HCT116 (cell line): ENCODE measurements around the gene CACNG3.

Experiments
- ATF3 ChIP-seq: IDR thresholded peaks from 2 replicates; pipeline ENCODE4 v1.6.1; 2012
- CTCF ChIP-seq, 3 experiments: fragments of 200-600 bp in 1 of 3; sonication (generic) in 1 of 3; IDR thresholded peaks in 2 of 3; conservative IDR thresholded peaks in 1 of 3; 2 replicates each; pipeline ENCODE4 v1.5.1; 2012 to 2017; ENCODE audit warnings: low read depth in 2 of 3, low read length in 2 of 3, antibody characterized with exemption in 1 of 3, borderline replicate concordance in 1 of 3, control low read depth in 1 of 3, mild to moderate bottlenecking in 1 of 3, mixed read lengths in 1 of 3, mixed run types in 1 of 3, moderate library complexity in 1 of 3; ENCODE audit not compliant: insufficient read depth in 1 of 3
- ELF1 ChIP-seq: IDR thresholded peaks from 2 replicates; pipeline ENCODE4 v1.6.1; 2012; ENCODE audit warnings: low read depth, borderline replicate concordance
- EZH2 ChIP-seq: fragments of 200-600 bp; sonication (generic); IDR thresholded peaks from 2 replicates; pipeline ENCODE4 v1.6.1; 2017; ENCODE audit warnings: antibody characterized with exemption, mixed run types
- EZH2phosphoT487 ChIP-seq: fragments of 200-600 bp; IDR thresholded peaks from 2 replicates; pipeline ENCODE4 v1.6.1; 2018; ENCODE audit warnings: antibody characterized with exemption, borderline replicate concordance
- FOSL1 ChIP-seq: IDR thresholded peaks from 2 replicates; pipeline ENCODE4 v1.6.1; 2012; ENCODE audit warnings: low read depth
- POLR2A ChIP-seq: IDR thresholded peaks from 2 replicates; pipeline ENCODE4 v1.7.0; 2011; ENCODE audit warnings: borderline replicate concordance; ENCODE audit not compliant: insufficient read depth, insufficient read length; ENCODE audit errors: extremely low read depth
- POLR2AphosphoS5 ChIP-seq: IDR thresholded peaks from 2 replicates; pipeline ENCODE4 v1.6.1; 2011; ENCODE audit warnings: mild to moderate bottlenecking, low read depth, low read length, moderate library complexity
- RAD21 ChIP-seq: IDR thresholded peaks from 2 replicates; pipeline ENCODE4 v1.6.1; 2012; ENCODE audit warnings: low read depth, mild to moderate bottlenecking

- TF ChIP-seq RAD21 = peak; percentile 34; the same call in 1 of the 2 replicates
- TF ChIP-seq POLR2A = no peak
- no peak for TF ChIP-seq ATF3
- no peak for TF ChIP-seq ELF1
- peak; percentile 34 to 65 (median 47); a peak in 4 of 6 replicates for TF ChIP-seq CTCF (IDR thresholded peaks at IDR 0.05 in 2 of 3, conservative IDR thresholded peaks at IDR 0.05 in 1 of 3; ENCODE audit: borderline replicate concordance in 1 of 3, insufficient read depth in 1 of 3, low read depth in 2 of 3, low read length in 2 of 3)
- TF ChIP-seq EZH2 = no peak
- no peak for TF ChIP-seq FOSL1
- no peak for TF ChIP-seq EZH2phosphoT487
- TF ChIP-seq POLR2AphosphoS5 = no peak
Measured at GRCh38 chr16:24409045-24409444, 152.9 kb downstream of the CACNG3 start.
